ENCODE measurements around the gene IST1.

IST1 gene

GRCh38 chr16:71924710-71925109, 29.4 kb downstream of the IST1 start:
- no peak for DNase-seq (ENCODE audit: low read depth)
- no peak for TF ChIP-seq CTCF (IDR thresholded peaks at IDR 0.05; ENCODE audit: control insufficient read depth, insufficient read depth, low read depth, low read length, missing control alignments)
- H3K4me3 ChIP-seq (ENCODE audit: control insufficient read depth, low read depth, low read length) = no peak overlapping the region

- H3K4me3 ChIP-seq (ENCODE audit: control insufficient read depth, low read depth, low read length) = no peak overlapping the region
- peak; percentile 73 for DNase-seq (ENCODE audit: low read depth)
- TF ChIP-seq CTCF (IDR thresholded peaks at IDR 0.05; ENCODE audit: control insufficient read depth, insufficient read depth, low read depth, low read length, missing control alignments) = no peak
Measured at GRCh38 chr16:71927383-71927782, 32.1 kb downstream of the IST1 start.

GRCh38 chr16:71927787-71928186, 32.5 kb downstream of the IST1 start:
- no peak overlapping the region for H3K4me3 ChIP-seq (ENCODE audit: control insufficient read depth, low read depth, low read length)
- TF ChIP-seq CTCF (IDR thresholded peaks at IDR 0.05; ENCODE audit: control insufficient read depth, insufficient read depth, low read depth, low read length, missing control alignments) = no peak
- no peak for DNase-seq (ENCODE audit: low read depth)

- peak; percentile 39 for DNase-seq (ENCODE audit: low read depth)
- TF ChIP-seq CTCF (IDR thresholded peaks at IDR 0.05; ENCODE audit: control insufficient read depth, insufficient read depth, low read depth, low read length, missing control alignments) = no peak
- no peak overlapping the region for H3K4me3 ChIP-seq (ENCODE audit: control insufficient read depth, low read depth, low read length)
Measured at GRCh38 chr16:71929048-71929447, 33.7 kb downstream of the IST1 start.

GRCh38 chr16:71930013-71930563, 34.8 kb downstream of the IST1 start:
- DNase-seq (ENCODE audit: low read depth) = no peak
- no peak overlapping the region for H3K4me3 ChIP-seq (ENCODE audit: control insufficient read depth, low read depth, low read length)
- TF ChIP-seq CTCF (IDR thresholded peaks at IDR 0.05; ENCODE audit: control insufficient read depth, insufficient read depth, low read depth, low read length, missing control alignments) = no peak

GRCh38 chr16:71931001-71931400, 35.7 kb downstream of the IST1 start:
- TF ChIP-seq CTCF (IDR thresholded peaks at IDR 0.05; ENCODE audit: control insufficient read depth, insufficient read depth, low read depth, low read length, missing control alignments) = no peak
- no peak for DNase-seq (ENCODE audit: low read depth)

GRCh38 chr16:71931599-71931998, 36.3 kb downstream of the IST1 start:
- DNase-seq (ENCODE audit: low read depth) = no peak
- TF ChIP-seq CTCF (IDR thresholded peaks at IDR 0.05; ENCODE audit: control insufficient read depth, insufficient read depth, low read depth, low read length, missing control alignments) = no peak
- no peak overlapping the region for H3K4me3 ChIP-seq (ENCODE audit: control insufficient read depth, low read depth, low read length)

More at GRCh38 chr16:71931001-71931400, 35.7 kb downstream of the IST1 start:
- no peak overlapping the region for H3K4me3 ChIP-seq (ENCODE audit: control insufficient read depth, low read depth, low read length)

All from AG09309 (cell line).